GM11168 (cell line): ENCODE data around the gene MYNN.

Experiments used
- in situ Hi-C: fragments of 300-500 bp; cut with MboI; formaldehyde crosslinking; loops from one replicate; pipeline ENCODE4 v1.12.0; 2022; ENCODE audit warnings: low sequenced_read_pairs; ENCODE audit not compliant: unreplicated experiment

MYNN gene

DNA sequence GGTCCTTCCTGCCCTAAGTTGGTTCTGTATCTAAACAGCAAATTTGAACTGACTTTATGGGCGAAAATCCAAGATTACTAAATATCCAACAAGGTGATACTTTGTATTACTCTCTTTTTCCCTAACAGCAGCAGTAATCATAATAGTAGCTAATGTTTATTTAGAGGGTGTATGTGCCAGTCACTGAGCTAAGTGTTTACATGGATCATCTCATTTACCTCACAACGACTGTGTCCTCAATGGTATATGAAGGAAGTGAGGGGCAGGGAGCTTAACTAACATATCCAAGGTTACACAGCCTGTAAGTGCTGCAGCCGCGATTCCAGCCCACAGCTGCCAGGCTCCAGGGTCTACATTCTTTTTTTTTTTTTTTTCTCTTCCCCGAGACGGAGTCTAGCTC, 49.8 kb downstream of the MYNN start:
- in situ Hi-C loops = no loop called here

DNA sequence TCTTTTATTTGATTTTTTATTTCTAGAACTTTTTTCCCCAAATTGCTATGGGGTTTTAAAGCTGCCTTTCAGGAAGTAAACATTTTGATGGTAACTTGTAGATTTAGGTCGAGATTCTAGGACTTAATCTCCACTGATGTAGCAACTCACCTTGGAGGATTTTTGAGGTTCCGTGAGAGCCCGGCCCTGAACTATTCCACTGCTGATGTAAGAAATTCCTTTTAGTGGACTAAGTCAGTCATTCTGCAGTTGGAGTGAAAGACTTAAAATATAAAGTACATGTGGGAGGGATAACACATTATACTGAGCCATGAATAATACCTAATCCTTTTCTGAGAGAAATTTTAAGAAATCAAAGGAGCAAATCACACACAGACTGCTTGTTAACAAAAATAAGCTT, 52.1 kb downstream of the MYNN start:
- in situ Hi-C loops = no loop called here

GRCh38 chr3:169827712-169828111, 54.5 kb downstream of the MYNN start:
- in situ Hi-C loops = no loop called here

DNA sequence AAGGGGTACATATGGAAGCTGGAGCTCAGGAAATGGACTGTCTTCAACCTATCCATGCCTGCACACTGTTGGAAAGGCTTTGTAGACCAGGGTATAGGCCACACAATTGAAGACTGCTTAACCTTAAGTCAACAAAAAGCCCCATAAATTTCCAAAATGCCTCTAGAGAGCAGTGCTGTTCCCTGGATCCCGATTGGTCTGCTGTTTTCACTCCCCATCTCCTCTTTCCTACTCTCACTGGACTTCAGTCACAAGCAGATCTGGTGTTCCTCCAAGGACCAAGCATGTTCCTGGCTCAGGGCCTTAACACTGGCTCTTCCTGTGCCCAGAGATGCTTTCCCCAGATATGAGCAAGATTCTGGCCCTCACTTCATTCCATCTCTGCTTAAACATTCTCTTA, 62.3 kb downstream of the MYNN start:
- in situ Hi-C loops = no loop called here

- in situ Hi-C loops = no loop called here
Measured at GRCh38 chr3:169836078-169836941, 63.1 kb downstream of the MYNN start.

DNA sequence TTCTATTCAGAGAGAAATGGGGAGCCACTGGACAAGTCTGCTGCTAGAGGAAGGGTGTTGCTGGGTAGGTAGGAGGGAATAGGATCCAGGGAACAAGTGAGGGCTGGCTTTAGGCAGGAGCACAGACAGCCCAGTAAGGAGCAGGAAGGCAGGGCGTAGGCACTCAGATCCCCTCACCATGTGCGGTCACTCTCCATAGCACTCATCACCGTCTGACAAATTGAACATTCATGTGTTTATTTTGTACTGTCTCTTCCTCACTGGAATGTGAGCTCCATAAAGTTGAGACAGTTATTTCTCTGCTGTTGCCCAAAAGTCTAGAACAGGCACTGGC, 63.7 kb downstream of the MYNN start:
- in situ Hi-C loops = no loop called here

GRCh38 chr3:169838511-169839030, 65.4 kb downstream of the MYNN start:
- in situ Hi-C loops = no loop called here
